Astrocyte (in vitro differentiated cells and primary cell): ENCODE results near the gene EML1. TPM values are rescaled to one million over a fixed set of nuclear protein-coding genes. Genes with fewer than 3 reads are reported as not detected.

Experiments
- DNase-seq: peaks from one replicate; pipeline ENCODE4 v3.0.0-alpha.2; 2010; ENCODE audit warnings: low read depth
- FAIRE-seq: peaks from 2 replicates; lab custom pipeline; 2011; peaks lifted over from hg19 to GRCh38; lab: Jason Lieb, UNC
- H2AFZ ChIP-seq: 2 replicates; pipeline ENCODE4 v1.6.0; 2012; ENCODE audit warnings: low read depth, low read length, inconsistent platforms
- H3K27ac ChIP-seq: 2 replicates; pipeline ENCODE4 v1.5.1; 2011; ENCODE audit warnings: low read depth, low read length, inconsistent platforms
- H3K27me3 ChIP-seq: 2 replicates; pipeline ENCODE4 v1.6.0; 2011; ENCODE audit warnings: low read length, inconsistent platforms; ENCODE audit not compliant: insufficient read depth
- H3K36me3 ChIP-seq: 2 replicates; pipeline ENCODE4 v1.5.1; 2011; ENCODE audit warnings: low read length, inconsistent platforms; ENCODE audit not compliant: insufficient read depth
- H3K4me1 ChIP-seq: 2 replicates; pipeline ENCODE4 v1.5.1; 2011; ENCODE audit warnings: low read length, inconsistent platforms; ENCODE audit not compliant: insufficient read depth
- H3K4me2 ChIP-seq: 2 replicates; pipeline ENCODE4 v1.6.0; 2012; ENCODE audit warnings: low read length, inconsistent platforms
- H3K4me3 ChIP-seq: 2 replicates; pipeline ENCODE4 v1.5.1; 2011; ENCODE audit warnings: low read depth, mild to moderate bottlenecking, low read length, inconsistent platforms; ENCODE audit not compliant: insufficient read depth
- H3K79me2 ChIP-seq: 2 replicates; pipeline ENCODE4 v1.6.0; 2012; ENCODE audit warnings: mild to moderate bottlenecking, low read length, inconsistent platforms; ENCODE audit not compliant: insufficient read depth
- H3K9ac ChIP-seq: 2 replicates; pipeline ENCODE4 v1.6.0; 2012; ENCODE audit warnings: mild to moderate bottlenecking, low read length, inconsistent platforms
- H3K9me3 ChIP-seq: 2 replicates; pipeline ENCODE4 v1.5.1; 2012; ENCODE audit warnings: low read depth, mild to moderate bottlenecking, low read length, inconsistent platforms; ENCODE audit not compliant: insufficient read depth
- H4K20me1 ChIP-seq: 2 replicates; pipeline ENCODE4 v1.6.0; 2012; ENCODE audit warnings: low read length, inconsistent platforms; ENCODE audit not compliant: insufficient read depth
- H3K27ac Mint-ChIP-seq: one replicate; pipeline ENCODE4 v1.8.0; 2021; ENCODE audit warnings: mild to moderate bottlenecking, mixed read lengths; ENCODE audit not compliant: unreplicated experiment
- H3K27me3 Mint-ChIP-seq: one replicate; pipeline ENCODE4 v1.8.0; 2021; ENCODE audit warnings: low read depth, mixed read lengths; ENCODE audit not compliant: unreplicated experiment
- H3K36me3 Mint-ChIP-seq: one replicate; pipeline ENCODE4 v1.8.0; 2021; ENCODE audit warnings: low read depth, mixed read lengths; ENCODE audit not compliant: unreplicated experiment
- H3K4me1 Mint-ChIP-seq: one replicate; pipeline ENCODE4 v1.8.0; 2021; ENCODE audit warnings: low read depth, mixed read lengths; ENCODE audit not compliant: unreplicated experiment
- H3K4me3 Mint-ChIP-seq: one replicate; pipeline ENCODE4 v1.8.0; 2021; ENCODE audit warnings: mild to moderate bottlenecking, moderate library complexity, mixed read lengths; ENCODE audit not compliant: unreplicated experiment
- H3K9me3 Mint-ChIP-seq: one replicate; pipeline ENCODE4 v1.8.0; 2021; ENCODE audit warnings: mild to moderate bottlenecking, mixed read lengths; ENCODE audit not compliant: unreplicated experiment
- CTCF ChIP-seq: IDR thresholded peaks from 2 replicates; pipeline ENCODE4 v1.5.1; 2011; ENCODE audit warnings: low read depth, mild to moderate bottlenecking, inconsistent platforms, low read length, moderate library complexity; ENCODE audit not compliant: insufficient read depth
- EZH2 ChIP-seq: IDR thresholded peaks from 2 replicates; pipeline ENCODE4 v1.6.1; 2012; ENCODE audit warnings: mild to moderate bottlenecking, low read length, inconsistent platforms; ENCODE audit not compliant: insufficient read depth
- total RNA-seq: library from RNA; stranded (reverse); gene quantifications from 2 replicates; pipeline ENCODE4 v1.2.1, GENCODE V29; 2021

Gene EML1
- total RNA-seq, 1 donor from 2014 or later, result 17.1 TPM

GRCh38 chr14:99929601-99930000, 136.4 kb downstream of the EML1 start:
- TF ChIP-seq CTCF, result no peak
- no peak for TF ChIP-seq EZH2
- no peaks in the 10 kb centered on the region for H3K36me3 ChIP-seq
- Mint-ChIP-seq H3K27me3 (no peaks in the 10 kb centered on the region), H3K27ac (no peak overlapping the region), H3K4me3 (no peak overlapping the region), H3K36me3 (peaks cover 9% of the 10 kb centered on the region), H3K4me1 (no peaks in the 10 kb centered on the region), H3K9me3 (peaks cover 4% of the 10 kb centered on the region)
- FAIRE-seq (no peak), DNase-seq (no peak)
- no peak overlapping the region for H3K4me3 ChIP-seq
- no peak overlapping the region for H3K27ac ChIP-seq
- H3K9me3 ChIP-seq, result peaks cover 3% of the 10 kb centered on the region
- H3K79me2 ChIP-seq, result no peaks in the 10 kb centered on the region
- no peak overlapping the region for H2AFZ ChIP-seq
- no peak overlapping the region for H3K4me2 ChIP-seq
- no peaks in the 10 kb centered on the region for H3K27me3 ChIP-seq
- no peak overlapping the region for H3K9ac ChIP-seq
- peaks cover 5% of the 10 kb centered on the region for H4K20me1 ChIP-seq
- H3K4me1 ChIP-seq, result peaks cover 3% of the 10 kb centered on the region

GRCh38 chr14:99930420-99931274, 137.4 kb downstream of the EML1 start:
- Mint-ChIP-seq H3K27ac (no peak overlapping the region), H3K9me3 (peaks cover 4% of the 10 kb centered on the region), H3K27me3 (no peaks in the 10 kb centered on the region), H3K36me3 (peaks cover 6% of the 10 kb centered on the region), H3K4me1 (no peaks in the 10 kb centered on the region), H3K4me3 (no peak overlapping the region)
- Histone ChIP-seq H3K4me1 (peaks cover 3% of the 10 kb centered on the region), H3K79me2 (no peaks in the 10 kb centered on the region), H3K4me3 (no peak overlapping the region), H3K27me3 (no peaks in the 10 kb centered on the region), H2AFZ (no peak overlapping the region), H3K4me2 (no peak overlapping the region), H3K36me3 (no peaks in the 10 kb centered on the region), H3K27ac (no peak overlapping the region), H3K9ac (no peak overlapping the region), H3K9me3 (peaks cover 3% of the 10 kb centered on the region), H4K20me1 (peaks cover 5% of the 10 kb centered on the region)
- TF ChIP-seq EZH2, result no peak
- TF ChIP-seq CTCF, result no peak
- peak; percentile 26 for FAIRE-seq
- DNase-seq, result peak; percentile 12

GRCh38 chr14:99931308-99931707, 138.1 kb downstream of the EML1 start:
- Histone ChIP-seq H2AFZ (no peak overlapping the region), H3K36me3 (no peaks in the 10 kb centered on the region), H3K79me2 (no peaks in the 10 kb centered on the region), H3K4me3 (no peak overlapping the region), H3K27ac (no peak overlapping the region), H3K4me1 (peaks cover 3% of the 10 kb centered on the region), H3K27me3 (no peaks in the 10 kb centered on the region), H3K4me2 (no peak overlapping the region), H3K9ac (no peak overlapping the region), H3K9me3 (peaks cover 3% of the 10 kb centered on the region), H4K20me1 (peaks cover 5% of the 10 kb centered on the region)
- H3K4me3 Mint-ChIP-seq, result no peak overlapping the region
- no peaks in the 10 kb centered on the region for H3K27me3 Mint-ChIP-seq
- no peak overlapping the region for H3K27ac Mint-ChIP-seq
- peaks cover 2% of the 10 kb centered on the region for H3K36me3 Mint-ChIP-seq
- DNase-seq, result no peak
- H3K9me3 Mint-ChIP-seq, result peaks cover 6% of the 10 kb centered on the region
- FAIRE-seq, result no peak
- TF ChIP-seq CTCF (no peak), EZH2 (no peak)
- H3K4me1 Mint-ChIP-seq, result peaks cover 5% of the 10 kb centered on the region
